Loucy (cell line): ENCODE measurements around the gene MRPS31.

Source experiments
- H2AFZ ChIP-seq: fragments of 200-600 bp; sonication (generic); 2 replicates; pipeline ENCODE4 v1.6.0; 2016; ENCODE audit warnings: antibody characterized with exemption, mild to moderate bottlenecking, low read length, moderate library complexity
- H3F3A ChIP-seq: fragments of 200-600 bp; 2 replicates; pipeline ENCODE4 v1.6.0; 2016; ENCODE audit warnings: antibody characterized with exemption, low read depth, mild to moderate bottlenecking
- H3K27me3 ChIP-seq: fragments of 200-600 bp; sonication (generic); 2 replicates; pipeline ENCODE4 v1.6.1; 2014; ENCODE audit warnings: low read length, mild to moderate bottlenecking; ENCODE audit not compliant: insufficient read depth, poor library complexity, severe bottlenecking
- H3K36me3 ChIP-seq: fragments of 200-600 bp; sonication (generic); 2 replicates; pipeline ENCODE4 v1.6.1; 2016; ENCODE audit warnings: low read length; ENCODE audit not compliant: insufficient read depth
- H3K4me1 ChIP-seq: fragments of 200-600 bp; sonication (generic); 2 replicates; pipeline ENCODE4 v1.5.1; 2014; ENCODE audit warnings: low read length, mild to moderate bottlenecking; ENCODE audit not compliant: insufficient read depth, poor library complexity, severe bottlenecking
- H3K4me2 ChIP-seq: fragments of 200-600 bp; sonication (generic); 2 replicates; pipeline ENCODE4 v1.6.0; 2014; ENCODE audit warnings: antibody characterized with exemption, low read length, low read depth, mild to moderate bottlenecking; ENCODE audit not compliant: poor library complexity, severe bottlenecking
- H3K4me3 ChIP-seq: fragments of 200-600 bp; sonication (generic); 2 replicates; pipeline ENCODE4 v1.5.1; 2014; ENCODE audit warnings: low read length, mild to moderate bottlenecking, mixed read lengths; ENCODE audit not compliant: poor library complexity, severe bottlenecking
- H3K79me2 ChIP-seq: fragments of 200-600 bp; sonication (generic); 2 replicates; pipeline ENCODE4 v1.6.1; 2014; ENCODE audit warnings: low read length; ENCODE audit not compliant: insufficient read depth
- H3K9ac ChIP-seq: fragments of 200-600 bp; sonication (generic); 2 replicates; pipeline ENCODE4 v1.6.0; 2014; ENCODE audit warnings: mild to moderate bottlenecking, low read depth, low read length, moderate library complexity; ENCODE audit not compliant: poor library complexity, severe bottlenecking
- H3K9me2 ChIP-seq: fragments of 200-600 bp; sonication (generic); replicated peaks from 2 replicates; pipeline ENCODE4 v1.6.1; 2016; ENCODE audit warnings: low read depth, low read length, mixed read lengths
- H3K9me3 ChIP-seq: fragments of 200-600 bp; sonication (generic); 2 replicates; pipeline ENCODE4 v1.6.1; 2014; ENCODE audit warnings: mild to moderate bottlenecking, antibody characterized with exemption, low read length, low read depth; ENCODE audit not compliant: insufficient read depth
- H4K20me1 ChIP-seq: fragments of 200-600 bp; sonication (generic); 2 replicates; pipeline ENCODE4 v1.6.0; 2014; ENCODE audit warnings: antibody characterized with exemption, low read length, mild to moderate bottlenecking; ENCODE audit not compliant: insufficient read depth, poor library complexity, severe bottlenecking
- CTCF ChIP-seq: fragments of 200-600 bp; sonication (generic); conservative IDR thresholded peaks from 2 replicates; pipeline ENCODE4 v1.5.1; 2014; ENCODE audit warnings: mild to moderate bottlenecking, antibody characterized with exemption, low read length
- EZH2phosphoT487 ChIP-seq: fragments of 200-600 bp; IDR thresholded peaks from 2 replicates; pipeline ENCODE4 v1.6.1; 2018; ENCODE audit warnings: antibody characterized with exemption, mild to moderate bottlenecking, moderate library complexity, borderline replicate concordance

Gene MRPS31

GRCh38 chr13:40814803-40815202 is 43.8 kb upstream of the MRPS31 start:
- Histone ChIP-seq H2AFZ (no peak overlapping the region), H3K4me3 (no peak overlapping the region), H3K4me2 (no peak overlapping the region), H3K9me2 (no peaks in the 10 kb centered on the region), H3K79me2 (no peaks in the 10 kb centered on the region), H3K9me3 (no peaks in the 10 kb centered on the region), H3K27me3 (no peaks in the 10 kb centered on the region), H3K4me1 (no peaks in the 10 kb centered on the region), H3K36me3 (no peaks in the 10 kb centered on the region), H3K9ac (no peak overlapping the region), H3F3A (no peaks in the 10 kb centered on the region), H4K20me1 (no peaks in the 10 kb centered on the region)
- TF ChIP-seq CTCF: no peak
- no peak for TF ChIP-seq EZH2phosphoT487

GRCh38 chr13:40813667-40814454 is 42.9 kb upstream of the MRPS31 start:
- no peaks in the 10 kb centered on the region for H3K9me2 ChIP-seq
- TF ChIP-seq CTCF (peak; percentile 85), EZH2phosphoT487 (no peak)
- no peak overlapping the region for H3K4me3 ChIP-seq
- H3K4me1 ChIP-seq: no peaks in the 10 kb centered on the region
- H2AFZ ChIP-seq: peak overlapping the region; percentile 47; the same call in 1 of the 2 replicates
- H3K27me3 ChIP-seq: no peaks in the 10 kb centered on the region
- no peaks in the 10 kb centered on the region for H3K36me3 ChIP-seq
- H3K79me2 ChIP-seq: no peaks in the 10 kb centered on the region
- H3K9ac ChIP-seq: no peak overlapping the region
- H3K9me3 ChIP-seq: no peaks in the 10 kb centered on the region
- no peaks in the 10 kb centered on the region for H4K20me1 ChIP-seq
- H3K4me2 ChIP-seq: no peak overlapping the region
- H3F3A ChIP-seq: no peaks in the 10 kb centered on the region

GRCh38 chr13:40812724-40813445 is 41.9 kb upstream of the MRPS31 start:
- no peaks in the 10 kb centered on the region for H3K9me2 ChIP-seq
- no peaks in the 10 kb centered on the region for H3K9me3 ChIP-seq
- TF ChIP-seq EZH2phosphoT487: no peak
- TF ChIP-seq CTCF: no peak
- no peaks in the 10 kb centered on the region for H3K79me2 ChIP-seq
- H3K4me2 ChIP-seq: no peak overlapping the region
- no peak overlapping the region for H3K4me3 ChIP-seq
- no peaks in the 10 kb centered on the region for H3F3A ChIP-seq
- H3K4me1 ChIP-seq: no peaks in the 10 kb centered on the region
- no peak overlapping the region for H3K9ac ChIP-seq
- no peaks in the 10 kb centered on the region for H4K20me1 ChIP-seq
- no peak overlapping the region for H2AFZ ChIP-seq
- H3K27me3 ChIP-seq: no peaks in the 10 kb centered on the region
- H3K36me3 ChIP-seq: no peaks in the 10 kb centered on the region
